Suppressor macrophage treated with lipopolysaccharide for 4 hours (primary cell): ENCODE measurements around the gene CYP3A4.
"Not testable (repeated sequence)": the region's sequence is repeated elsewhere in the genome, so short reads cannot be mapped to it uniquely, and the experiment has no call there.

Source experiments
- DNase-seq: peaks from one replicate; pipeline ENCODE4 v3.0.0-alpha.2; 2020

The CYP3A4 gene

DNA sequence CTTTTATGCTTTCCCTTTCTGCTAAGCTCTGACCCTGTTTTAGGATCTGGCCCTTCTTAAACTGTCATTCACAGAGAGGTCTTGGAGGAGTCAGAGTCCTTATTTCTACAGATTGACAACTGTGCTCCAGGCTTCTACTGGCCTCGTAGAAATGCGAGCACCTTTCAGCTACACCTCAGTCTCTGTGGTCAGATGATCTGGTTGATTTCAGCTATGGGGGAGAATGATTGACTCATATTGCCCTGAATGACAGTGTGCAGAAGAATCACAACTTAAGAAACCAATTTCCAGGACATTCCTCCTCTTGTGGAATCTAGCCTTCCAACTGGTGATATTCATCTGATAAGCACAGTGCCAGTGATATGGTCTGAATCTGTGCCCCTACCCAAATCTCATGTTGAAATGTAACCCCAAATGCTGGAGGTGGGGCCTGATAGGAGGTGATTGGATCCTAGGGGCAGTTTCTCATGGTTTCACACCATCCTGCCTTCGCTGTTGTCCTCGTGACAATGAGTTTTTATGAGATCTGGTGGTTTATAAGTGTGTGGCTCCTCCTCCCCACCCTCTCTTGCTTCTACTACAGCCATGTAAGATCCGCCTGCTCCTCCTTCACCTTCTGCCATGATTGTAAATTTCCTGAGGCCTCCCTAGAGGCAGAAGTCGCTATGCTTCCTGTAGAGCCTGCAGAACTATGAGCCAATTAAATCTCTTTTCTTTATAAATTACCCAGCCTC is 35.0 kb downstream of the CYP3A4 start:
- no peak for DNase-seq

DNA sequence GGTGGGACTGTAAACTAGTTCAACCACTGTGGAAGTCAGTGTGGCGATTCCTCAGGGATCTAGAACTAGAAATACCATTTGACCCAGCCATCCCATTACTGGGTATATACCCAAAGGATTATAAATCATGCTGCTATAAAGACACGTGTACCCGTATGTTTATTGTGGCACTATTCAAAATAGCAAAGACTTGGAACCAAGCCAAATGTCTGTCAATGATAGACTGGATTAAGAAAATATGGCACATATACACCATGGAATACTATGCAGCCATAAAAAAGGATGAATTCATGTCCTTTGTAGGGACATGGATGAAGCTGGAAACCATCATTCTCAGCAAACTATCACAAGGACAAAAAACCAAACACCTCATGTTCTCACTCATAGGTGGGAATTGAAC is 37.1 kb downstream of the CYP3A4 start:
- DNase-seq, result not testable (repeated sequence)

DNA sequence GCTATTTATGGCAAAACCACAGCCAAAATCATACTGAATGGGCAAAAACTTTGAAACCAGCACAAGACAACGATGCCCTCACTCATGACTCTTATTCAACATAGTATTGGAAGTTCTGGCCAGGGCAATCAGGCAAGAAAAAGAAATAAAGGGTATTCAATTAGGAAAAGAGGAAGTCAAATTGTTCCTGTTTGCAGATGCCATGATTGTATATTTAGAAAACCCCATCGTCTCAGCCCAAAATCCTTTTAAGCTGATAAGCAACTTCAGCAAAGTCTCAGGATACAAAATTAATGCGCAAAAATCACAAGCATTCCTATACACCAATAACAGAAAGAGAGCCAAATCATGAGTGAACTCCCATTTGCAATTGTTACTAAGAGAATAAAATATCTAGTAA is 38.6 kb downstream of the CYP3A4 start:
- not testable (repeated sequence) for DNase-seq

DNA sequence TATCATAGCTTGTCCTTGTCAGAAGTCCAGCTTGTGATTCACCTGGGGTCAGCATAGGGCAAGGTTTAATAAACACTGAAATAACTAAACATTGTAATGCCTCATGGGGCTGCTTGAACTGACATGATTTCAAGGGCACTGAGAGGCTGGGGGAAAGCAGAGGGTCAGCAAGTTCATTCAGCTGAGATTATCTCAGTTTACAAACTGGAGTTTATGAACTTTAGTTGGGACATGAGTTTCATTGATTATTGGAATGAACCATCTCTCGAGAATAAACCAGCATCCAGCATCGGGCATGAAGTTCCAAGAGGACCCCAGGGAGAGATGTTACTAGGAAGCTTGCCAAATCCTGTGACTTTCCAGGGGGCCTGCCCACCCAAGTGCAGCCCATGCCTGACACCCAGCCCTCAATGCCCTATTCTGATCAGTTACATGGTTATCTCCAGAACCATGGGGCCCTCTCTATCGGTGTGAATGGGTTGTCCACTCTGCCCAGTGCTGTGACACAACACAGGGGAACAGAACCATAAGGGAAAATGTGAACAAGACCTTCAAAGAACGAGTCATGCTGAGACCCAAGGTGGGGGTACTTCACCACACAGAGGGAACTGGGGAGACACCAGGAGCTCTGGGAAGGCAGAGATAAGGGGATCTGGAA is 41.1 kb downstream of the CYP3A4 start:
- DNase-seq, result no peak

DNA sequence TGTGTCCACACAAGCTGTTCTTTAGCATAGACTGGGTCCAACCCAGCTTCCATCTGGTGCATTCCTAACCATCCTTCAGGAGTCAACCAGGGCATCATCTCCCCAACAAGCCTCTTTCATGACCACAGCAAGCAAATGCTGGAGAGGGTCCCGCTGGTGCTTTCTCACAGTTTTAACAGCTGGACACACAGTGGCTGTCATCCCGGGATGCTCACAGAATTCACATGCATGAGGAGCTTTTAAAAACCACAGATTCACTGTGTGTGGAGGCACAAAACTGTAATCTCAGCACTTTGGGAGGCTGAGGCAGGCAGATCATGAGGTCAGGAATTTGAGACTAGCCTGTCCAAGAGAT is 42.6 kb downstream of the CYP3A4 start:
- DNase-seq, result no peak

DNA sequence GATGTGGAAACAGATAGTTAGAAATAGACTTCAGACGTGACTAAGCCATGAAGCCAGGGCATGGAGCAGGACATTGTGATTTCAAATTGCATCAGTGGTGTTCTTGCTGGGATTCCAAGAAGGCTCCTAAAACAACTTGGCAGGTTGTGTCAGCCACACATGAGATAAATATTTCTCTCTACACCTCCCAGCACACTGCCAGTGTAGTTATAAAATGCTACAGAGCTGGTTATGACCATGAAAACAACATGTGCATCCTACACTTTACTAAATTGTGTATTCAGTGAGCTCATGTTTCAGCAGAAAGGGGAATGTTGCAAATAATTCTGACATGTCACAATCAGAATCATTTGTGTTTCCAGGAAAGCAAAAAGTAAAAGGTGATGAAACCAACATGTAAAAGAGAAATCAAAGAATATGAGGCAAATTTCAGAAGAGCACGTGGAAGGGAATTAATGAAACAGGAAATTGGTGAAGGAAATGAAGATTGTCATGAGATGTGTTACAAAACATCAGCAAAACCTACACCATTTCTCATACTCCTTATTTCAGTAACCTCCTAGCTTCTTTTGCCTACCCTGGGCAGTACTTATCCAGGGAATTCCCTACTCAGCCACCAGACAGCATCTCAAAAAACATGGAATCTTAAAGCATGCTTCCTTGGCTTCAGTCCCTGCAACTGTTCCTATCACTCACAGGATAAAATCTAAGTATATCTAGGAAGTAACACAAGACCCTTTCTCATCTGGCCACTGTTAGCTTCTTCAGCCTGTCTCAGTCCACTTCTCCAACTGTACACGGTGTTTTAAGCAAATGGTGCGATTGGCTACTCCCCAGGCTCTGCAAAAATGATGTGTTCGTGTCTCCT is 43.2 kb downstream of the CYP3A4 start:
- peak; percentile 66 for DNase-seq

DNA sequence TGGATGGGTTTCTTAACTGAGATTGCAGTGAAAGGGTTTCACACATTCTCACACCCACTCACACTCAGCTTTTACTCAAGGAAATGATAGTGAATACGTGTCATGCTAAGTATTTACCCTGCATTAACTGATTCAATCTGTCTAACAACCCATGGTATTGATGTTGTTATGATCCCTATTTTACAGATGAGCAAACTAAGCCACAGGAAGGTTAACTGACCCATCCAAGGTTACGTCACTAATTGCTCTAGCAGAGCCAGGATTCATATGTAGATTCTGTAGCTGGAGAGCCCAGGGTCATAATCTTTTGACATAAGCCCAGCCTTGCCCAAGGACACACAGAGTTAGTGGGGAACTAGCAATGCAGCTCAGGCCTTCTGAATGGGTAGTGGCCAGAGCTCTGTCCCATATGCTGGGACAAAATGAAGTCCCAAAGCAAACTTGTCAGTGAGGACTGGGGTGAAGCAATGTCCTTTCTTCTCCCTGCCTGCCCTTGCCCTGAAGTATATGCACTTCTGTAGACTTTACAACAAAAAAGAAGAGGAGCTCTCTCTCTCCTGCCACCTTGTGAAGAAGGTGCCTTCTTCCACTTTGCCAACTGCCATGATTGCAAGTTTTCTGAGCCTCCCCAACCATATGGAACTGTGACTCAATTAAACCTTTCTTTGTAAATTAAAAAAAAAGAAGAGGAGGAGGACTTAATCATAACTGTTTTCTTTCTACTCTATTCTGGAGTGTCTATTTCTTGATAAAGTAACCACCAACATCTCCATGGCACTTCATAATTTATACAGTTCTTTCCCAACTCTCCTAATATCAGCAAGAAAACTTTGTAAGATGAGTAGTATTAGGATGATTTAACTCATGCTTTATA is 44.0 kb downstream of the CYP3A4 start:
- no peak for DNase-seq

DNA sequence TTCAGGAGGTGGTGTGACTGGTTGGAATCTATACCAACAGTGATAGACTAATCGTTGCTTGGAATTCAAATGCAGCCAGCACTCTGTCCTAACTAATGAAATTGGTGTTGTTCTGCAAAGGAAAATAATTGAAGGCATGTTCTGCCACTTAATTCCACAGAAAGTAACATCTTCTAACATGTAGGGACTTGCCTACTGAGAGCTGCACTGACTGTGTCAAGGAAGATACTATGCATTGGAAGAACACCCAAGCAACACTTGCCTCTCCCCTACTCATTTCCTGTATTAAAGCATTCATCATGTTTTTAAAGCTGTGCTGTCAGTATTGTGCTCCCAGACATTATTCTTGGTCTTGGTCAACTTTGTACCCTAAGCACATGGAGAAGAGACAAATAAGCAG is 46.3 kb downstream of the CYP3A4 start:
- DNase-seq, result no peak

DNA sequence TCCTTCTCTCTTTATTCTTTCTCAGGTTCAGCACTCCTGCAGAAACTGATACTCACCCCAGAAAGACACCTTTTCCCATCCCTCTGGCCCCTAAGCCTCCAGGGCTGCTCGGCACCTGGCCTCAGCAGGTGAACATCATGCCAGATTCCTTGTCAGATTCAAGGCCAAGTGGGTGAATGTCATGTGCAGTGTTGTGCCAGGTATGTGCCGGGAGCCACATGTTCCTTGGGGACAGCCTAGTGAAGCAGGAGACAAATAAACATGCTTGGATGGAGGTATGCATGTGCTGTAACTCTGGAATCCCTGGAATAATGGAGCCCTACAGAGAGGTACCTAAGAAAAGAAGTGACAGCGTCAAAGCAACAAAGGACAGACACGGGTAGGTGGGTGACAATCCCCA is 47.3 kb downstream of the CYP3A4 start:
- DNase-seq, result not testable (repeated sequence)

DNA sequence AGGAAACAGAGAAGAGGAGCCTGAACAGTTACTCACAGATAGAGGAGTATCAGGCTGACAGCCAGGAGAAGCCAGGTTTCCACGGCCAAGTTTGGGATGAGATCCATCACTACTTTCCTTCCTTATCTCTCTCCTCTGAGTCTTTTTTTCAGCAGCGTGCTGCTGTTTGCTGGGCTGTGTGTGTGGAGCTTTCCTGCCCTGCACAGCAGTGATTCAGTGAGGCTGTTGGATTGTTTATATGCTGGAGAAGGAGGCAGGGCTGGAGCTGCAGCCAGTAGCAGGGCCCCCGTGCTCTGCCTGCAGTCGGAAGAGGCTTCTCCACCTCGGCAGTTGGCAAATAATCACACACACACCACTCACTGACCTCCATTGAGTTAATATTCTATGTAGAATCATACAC is 49.0 kb downstream of the CYP3A4 start, which contains the start of gene CYP3A7:
CYP3A7 (minus strand) TSS at position 210 of the 400 bp plus-strand sequence; CDS start at position 107, 103 bp downstream.
- no peak for DNase-seq

DNA sequence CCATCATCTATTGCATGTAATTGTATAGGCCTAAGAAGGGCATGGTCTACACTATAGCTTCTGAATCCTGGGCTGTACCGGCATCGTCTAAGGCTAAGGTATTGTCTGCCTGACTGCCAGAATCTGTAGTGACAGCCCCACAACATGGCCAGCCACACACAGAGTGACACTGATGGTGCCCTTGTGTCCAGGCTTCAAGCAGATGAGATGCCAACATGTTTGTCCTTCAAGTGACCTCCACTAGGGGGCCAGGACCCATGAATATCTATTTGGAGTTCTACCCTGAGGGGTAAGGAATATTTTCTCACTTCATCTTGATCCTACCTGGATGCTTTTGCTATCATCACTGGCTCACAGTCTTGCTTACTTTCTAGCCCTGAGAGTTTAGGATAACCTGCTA is 50.5 kb downstream of the CYP3A4 start:
- peak; percentile 24 for DNase-seq

DNA sequence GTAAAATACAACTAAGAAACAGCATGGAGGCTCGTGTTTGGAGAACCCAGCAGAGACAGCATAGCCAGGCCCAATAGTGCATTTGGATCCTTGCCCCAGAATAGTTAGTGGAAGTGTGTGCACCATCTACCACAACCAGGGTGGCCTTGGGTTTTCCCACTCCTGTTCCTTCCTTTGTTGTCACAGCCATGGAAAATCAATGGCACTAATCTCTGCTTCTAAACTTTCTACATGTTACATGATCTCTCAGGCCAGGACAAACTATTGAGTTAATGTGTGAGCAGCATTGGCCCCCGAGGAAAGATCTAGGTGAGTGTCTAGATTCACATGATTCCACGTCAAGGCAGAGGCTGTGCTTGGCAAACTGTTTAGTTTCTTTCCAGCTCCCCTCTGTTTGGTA is 51.0 kb downstream of the CYP3A4 start:
- no peak for DNase-seq

DNA sequence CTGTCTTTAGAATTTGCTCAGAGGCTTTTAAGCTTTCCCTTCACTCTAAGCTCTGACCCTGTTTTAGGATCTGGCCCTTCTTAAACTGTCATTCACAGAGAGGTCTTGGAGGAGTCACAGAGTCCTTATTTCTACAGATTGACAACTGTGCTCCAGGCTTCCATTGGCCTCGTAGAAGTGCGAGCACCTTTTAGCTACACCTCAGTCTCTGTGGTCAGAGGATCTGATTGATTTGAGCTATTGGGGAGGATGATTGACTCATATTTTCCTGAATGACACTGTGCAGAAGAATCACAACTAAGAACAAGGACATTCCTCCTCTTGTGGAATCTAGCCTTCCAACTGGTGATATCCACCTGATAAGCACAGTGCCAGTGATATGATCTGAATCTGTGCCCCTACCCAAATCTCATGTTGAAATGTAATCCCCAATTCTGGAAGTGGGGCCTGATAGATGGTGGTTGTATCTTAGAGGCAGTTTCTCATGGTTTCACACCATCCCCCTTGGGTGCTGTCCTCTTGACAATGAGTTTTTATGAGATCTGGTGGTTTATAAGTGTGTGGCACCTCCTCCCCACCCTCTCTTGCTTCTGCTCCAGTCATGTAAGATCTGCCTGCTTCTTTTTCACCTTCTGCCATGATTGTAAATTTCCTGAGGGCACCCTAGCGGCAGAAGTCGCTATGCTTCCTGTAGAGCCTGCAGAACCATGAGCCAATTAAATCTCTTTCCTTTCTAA is 52.2 kb downstream of the CYP3A4 start:
- no peak for DNase-seq

DNA sequence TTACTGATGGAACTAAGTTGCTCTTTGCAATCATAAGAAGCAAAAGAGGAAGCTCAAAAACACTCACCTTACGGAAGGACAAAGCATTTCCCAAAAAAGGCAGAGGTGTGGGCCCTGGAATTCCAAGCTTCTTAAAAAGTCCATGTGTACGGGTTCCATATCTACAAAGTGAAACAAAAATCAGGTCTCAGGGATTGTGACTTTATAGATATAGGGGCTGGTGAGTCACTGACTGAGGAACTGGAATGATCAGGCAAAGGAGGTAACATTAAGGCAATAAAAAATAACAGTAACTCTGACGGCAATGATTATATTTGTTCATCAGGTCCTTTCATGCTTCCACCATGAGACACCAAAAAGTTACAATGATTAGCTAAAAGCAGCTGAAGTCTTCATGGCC is 53.0 kb downstream of the CYP3A4 start:
- no peak for DNase-seq

DNA sequence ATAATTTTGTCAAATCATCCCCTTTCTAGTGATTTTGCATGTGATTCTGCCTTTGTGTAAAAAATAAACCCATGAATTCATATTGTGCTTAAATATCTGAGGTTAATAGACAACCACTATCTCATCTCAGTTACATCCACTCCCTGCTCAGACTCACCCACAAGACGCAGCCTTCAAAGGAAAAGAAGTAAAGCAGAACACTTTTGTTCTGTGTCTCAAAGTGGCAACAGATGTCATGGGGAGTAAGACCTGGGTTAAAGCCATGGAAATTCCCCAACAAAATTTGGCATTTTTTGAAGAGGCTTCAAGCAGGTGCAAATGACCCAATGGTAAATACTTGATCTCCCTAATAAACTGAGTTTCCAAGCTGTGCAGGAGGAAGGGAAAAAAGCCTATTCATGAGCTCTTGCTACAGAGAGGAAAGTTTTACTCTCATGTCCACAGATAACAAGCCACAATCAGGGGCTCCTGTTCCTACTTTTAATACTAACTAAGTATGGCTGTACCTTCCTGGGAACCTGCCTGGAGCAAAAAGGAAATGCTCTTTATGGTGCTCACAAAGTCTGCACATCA is 53.7 kb downstream of the CYP3A4 start:
- no peak for DNase-seq

DNA sequence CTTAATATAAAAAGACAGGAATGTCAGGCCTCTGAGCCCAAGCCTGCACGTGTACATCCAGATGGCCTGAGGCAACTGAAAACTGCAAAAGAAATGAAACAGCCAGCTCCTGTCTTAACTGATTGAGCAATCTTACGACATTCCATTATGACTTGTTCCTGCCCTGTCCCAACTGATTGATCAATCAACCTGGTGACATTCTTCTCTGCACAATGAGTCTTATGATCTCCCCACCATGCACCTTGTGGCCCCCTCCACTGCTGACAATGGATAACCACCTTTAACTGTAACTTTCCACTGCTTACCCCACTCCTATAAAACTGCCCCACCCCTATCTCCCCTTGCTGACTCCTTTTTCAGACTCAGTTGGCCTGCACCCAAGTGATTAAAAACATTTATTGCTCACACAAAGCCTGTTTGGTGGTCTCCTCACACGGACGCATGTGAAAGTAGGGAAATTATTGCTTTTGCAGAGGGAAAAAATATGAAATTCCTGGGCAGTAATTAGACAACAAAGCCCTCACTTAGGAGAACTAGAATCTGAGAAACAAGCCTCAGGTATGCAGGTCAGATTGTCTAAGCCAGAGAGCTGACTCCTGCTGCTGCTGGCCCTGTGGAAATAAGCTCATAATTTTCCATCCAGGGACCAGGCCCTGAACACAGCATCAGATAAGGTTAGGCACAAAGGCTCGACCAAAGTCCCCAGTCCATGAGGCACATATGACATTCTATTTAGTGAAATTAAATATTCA is 54.3 kb downstream of the CYP3A4 start:
- DNase-seq, result peak; percentile 6

DNA sequence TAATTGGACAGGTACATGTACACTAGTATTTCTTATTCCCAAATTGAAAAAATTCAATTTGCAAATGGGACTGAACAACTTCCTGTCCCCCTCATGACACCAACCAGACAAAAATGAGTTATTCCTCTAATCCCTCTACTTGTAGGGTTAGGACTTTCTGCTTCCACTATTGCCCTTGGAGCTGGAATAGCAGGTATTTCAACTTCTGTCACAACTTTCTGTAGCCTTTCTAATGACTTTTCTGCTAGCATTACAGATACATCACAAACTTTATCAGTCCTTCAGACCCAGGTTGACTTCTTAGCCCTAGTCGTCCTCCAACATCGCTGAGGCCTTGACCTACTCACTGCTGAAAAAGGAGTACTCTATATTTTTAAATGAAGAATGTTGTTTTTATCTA is 55.4 kb downstream of the CYP3A4 start:
- no peak for DNase-seq

DNA sequence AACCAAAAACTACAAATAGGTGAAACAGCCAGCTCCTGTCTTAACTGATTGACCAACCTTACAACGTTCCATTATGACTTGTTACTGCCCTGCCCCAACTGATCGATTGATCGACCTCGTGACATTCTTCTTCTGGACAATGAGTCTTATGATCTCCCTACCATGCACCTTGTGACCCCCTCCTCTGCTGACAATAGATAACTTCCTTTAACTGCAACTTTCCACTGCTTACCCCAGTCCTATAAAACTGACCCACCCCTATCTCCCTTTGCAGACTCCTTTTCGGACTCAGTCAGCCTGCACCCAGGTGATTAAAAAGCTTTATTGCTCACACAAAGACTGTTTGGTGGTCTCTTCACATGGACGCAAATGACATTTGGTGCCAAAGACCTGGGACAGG is 60.8 kb downstream of the CYP3A4 start:
- DNase-seq, result not testable (repeated sequence)

DNA sequence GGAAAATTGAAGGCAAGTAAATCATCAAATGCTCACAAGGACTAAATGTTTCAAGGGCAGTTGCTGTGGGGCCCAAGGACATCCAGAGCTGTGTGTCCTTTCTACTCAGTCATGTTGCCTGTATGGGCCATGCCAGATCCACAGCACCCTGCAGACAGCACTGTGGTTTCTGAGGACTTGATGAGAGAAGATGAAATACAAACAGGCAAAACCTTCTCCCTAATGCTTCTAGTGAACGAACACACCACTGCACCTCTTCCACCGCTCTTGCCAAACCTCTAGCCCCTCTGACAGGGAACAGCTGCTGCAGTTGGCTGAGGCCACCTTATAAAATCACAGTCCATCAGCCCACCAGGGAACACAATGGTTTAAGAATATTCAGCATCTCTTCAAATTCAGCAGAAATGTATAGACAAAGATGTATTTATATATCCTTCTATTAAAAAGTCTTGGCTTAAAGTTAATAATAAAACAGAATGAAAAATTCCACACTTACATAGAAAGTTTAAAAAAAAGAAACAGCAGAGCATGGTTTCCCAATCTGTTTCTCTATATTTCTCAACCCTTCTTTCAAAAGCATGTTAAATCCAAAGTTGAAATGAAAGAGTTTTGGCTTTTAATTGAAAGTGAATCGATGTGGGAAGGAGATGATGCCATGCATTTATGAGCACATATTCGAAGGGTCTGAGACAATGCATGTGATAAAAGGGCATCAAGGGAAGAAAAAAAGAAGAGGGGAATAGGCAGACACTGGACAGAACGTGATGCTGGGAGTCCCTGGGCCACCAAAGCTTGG is 63.0 kb downstream of the CYP3A4 start:
- DNase-seq, result peak; percentile 37
